Liver (tissue), 3 donors: ENCODE results near the gene TENM3.

Experiments used
- EGR1 ChIP-seq, 2 donors: IDR thresholded peaks; 2 replicates each; pipeline ENCODE4 v1.6.1; 2016 to 2018; ENCODE audit warnings: antibody characterized with exemption in 2 of 2, low read depth in 2 of 2
- FOXA2 ChIP-seq: IDR thresholded peaks from 2 replicates; pipeline ENCODE4 v1.6.1; 2016; ENCODE audit warnings: antibody characterized with exemption
- GABPA ChIP-seq, 2 donors: IDR thresholded peaks in 1 of 2; conservative IDR thresholded peaks in 1 of 2; 2 replicates each; pipeline ENCODE4 v1.6.1; 2016; ENCODE audit warnings: antibody characterized with exemption in 2 of 2, mild to moderate bottlenecking in 1 of 2, moderate library complexity in 1 of 2
- JUND ChIP-seq, 2 donors: IDR thresholded peaks; 2 replicates each; pipeline ENCODE4 v1.6.1; 2016; ENCODE audit warnings: antibody characterized with exemption in 2 of 2
- TAF1 ChIP-seq: conservative IDR thresholded peaks from 2 replicates; pipeline ENCODE4 v1.6.1; 2016; ENCODE audit warnings: antibody characterized with exemption, mild to moderate bottlenecking
- TF ChIP-seq, protein P1 (sequence below): fragments of 150-350 bp; IDR thresholded peaks from 2 replicates; pipeline ENCODE4 v1.5.1; 2017; ENCODE audit warnings: improper control_type of control experiment, low read depth, low read length; ENCODE audit not compliant: missing input control
- TF ChIP-seq, protein P2 (sequence below): IDR thresholded peaks from 2 replicates; pipeline ENCODE4 v1.6.1; 2016; ENCODE audit warnings: antibody characterized with exemption, mild to moderate bottlenecking
- donor health status: healthy.
- donor health status: healthy.

DNA sequence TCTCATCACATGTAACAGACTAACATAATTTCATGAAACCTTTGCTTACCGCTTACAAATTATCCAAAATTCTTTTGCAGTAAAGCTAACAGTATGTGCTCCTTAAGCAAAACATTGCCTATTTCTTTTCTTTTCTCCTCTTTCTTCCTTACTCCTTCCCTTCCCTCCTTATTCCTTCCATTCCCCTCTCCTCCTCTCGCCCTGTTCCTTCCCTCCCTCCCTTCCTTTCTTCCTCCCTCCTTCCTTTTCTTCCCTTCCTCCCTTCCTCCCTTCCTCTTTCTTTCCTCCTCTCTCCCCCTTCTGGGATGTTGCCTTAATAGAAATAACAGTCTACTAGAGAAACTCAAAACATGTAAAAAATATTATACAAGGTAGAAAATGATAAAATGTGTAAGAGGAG is 246.4 kb downstream of the TENM3 start:
- TF ChIP-seq GABPA (IDR thresholded peaks at IDR 0.05 in 1 of 2, conservative IDR thresholded peaks at IDR 0.05 in 1 of 2) (no peak), JUND (IDR thresholded peaks at IDR 0.05) (no peak), EGR1 (IDR thresholded peaks at IDR 0.05; ENCODE audit: low read depth in 2 of 2) (no peak), FOXA2 (no peak), TAF1 (no peak)
- TF ChIP-seq, protein P1, sequence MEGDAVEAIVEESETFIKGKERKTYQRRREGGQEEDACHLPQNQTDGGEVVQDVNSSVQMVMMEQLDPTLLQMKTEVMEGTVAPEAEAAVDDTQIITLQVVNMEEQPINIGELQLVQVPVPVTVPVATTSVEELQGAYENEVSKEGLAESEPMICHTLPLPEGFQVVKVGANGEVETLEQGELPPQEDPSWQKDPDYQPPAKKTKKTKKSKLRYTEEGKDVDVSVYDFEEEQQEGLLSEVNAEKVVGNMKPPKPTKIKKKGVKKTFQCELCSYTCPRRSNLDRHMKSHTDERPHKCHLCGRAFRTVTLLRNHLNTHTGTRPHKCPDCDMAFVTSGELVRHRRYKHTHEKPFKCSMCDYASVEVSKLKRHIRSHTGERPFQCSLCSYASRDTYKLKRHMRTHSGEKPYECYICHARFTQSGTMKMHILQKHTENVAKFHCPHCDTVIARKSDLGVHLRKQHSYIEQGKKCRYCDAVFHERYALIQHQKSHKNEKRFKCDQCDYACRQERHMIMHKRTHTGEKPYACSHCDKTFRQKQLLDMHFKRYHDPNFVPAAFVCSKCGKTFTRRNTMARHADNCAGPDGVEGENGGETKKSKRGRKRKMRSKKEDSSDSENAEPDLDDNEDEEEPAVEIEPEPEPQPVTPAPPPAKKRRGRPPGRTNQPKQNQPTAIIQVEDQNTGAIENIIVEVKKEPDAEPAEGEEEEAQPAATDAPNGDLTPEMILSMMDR: no peak
- TF ChIP-seq, protein P2, sequence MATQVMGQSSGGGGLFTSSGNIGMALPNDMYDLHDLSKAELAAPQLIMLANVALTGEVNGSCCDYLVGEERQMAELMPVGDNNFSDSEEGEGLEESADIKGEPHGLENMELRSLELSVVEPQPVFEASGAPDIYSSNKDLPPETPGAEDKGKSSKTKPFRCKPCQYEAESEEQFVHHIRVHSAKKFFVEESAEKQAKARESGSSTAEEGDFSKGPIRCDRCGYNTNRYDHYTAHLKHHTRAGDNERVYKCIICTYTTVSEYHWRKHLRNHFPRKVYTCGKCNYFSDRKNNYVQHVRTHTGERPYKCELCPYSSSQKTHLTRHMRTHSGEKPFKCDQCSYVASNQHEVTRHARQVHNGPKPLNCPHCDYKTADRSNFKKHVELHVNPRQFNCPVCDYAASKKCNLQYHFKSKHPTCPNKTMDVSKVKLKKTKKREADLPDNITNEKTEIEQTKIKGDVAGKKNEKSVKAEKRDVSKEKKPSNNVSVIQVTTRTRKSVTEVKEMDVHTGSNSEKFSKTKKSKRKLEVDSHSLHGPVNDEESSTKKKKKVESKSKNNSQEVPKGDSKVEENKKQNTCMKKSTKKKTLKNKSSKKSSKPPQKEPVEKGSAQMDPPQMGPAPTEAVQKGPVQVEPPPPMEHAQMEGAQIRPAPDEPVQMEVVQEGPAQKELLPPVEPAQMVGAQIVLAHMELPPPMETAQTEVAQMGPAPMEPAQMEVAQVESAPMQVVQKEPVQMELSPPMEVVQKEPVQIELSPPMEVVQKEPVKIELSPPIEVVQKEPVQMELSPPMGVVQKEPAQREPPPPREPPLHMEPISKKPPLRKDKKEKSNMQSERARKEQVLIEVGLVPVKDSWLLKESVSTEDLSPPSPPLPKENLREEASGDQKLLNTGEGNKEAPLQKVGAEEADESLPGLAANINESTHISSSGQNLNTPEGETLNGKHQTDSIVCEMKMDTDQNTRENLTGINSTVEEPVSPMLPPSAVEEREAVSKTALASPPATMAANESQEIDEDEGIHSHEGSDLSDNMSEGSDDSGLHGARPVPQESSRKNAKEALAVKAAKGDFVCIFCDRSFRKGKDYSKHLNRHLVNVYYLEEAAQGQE: no peak
